ENCODE results near the gene SLC2A14. TPM values are rescaled to one million over a fixed set of nuclear protein-coding genes. Genes with fewer than 3 reads are reported as not detected.

SLC2A14 gene
- total RNA-seq, 1 donor from 2014 or later = 2.8 TPM

DNA sequence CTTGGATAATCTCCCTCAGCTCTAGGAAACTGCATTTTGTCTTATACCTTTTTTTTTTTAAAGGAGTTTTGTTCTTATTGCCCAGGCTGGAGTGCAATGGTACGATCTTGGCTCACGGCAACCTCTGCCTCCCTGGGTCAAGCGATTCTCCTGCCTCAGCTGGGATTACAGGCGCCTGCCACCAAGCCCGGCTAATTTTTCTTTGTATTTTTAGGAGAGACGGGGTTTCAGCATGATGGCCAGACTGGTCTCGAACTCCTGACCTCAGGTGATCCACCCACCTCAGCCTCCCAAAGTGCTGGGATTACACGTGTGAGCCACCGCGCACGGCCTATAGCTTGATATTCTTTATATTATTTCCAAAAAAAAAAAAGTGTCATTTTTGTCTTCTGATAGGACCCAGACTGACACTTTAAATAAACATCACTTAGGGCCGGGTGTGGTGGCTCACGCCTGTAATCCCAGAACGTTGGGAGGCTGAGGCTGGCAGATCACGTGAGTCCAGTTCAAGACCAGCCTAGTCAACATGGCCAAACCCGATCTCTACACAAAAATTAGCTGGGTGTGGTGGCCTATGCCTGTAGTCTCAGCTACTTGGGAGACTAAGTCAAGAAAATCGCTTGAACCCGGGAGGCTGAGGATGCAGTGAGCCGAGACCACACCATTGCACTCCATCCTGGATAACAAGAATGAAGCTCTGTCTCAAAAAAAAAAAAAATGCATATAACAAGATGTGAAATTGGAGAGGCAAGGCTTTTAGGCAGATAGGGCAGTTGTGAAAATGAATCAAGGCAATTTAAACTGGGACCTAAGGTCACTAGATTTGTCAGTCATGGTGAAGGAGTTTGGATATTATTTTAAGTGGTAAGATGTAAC is 44.9 kb upstream of the SLC2A14 start:
- no peak overlapping the region for H3K4me3 Mint-ChIP-seq (ENCODE audit: unreplicated experiment)
- Histone ChIP-seq H2AFZ (ENCODE audit: low read depth, low read length) (no peak overlapping the region), H4K20me1 (ENCODE audit: insufficient read depth, low read length) (peaks cover 13% of the 10 kb centered on the region), H3K36me3 (ENCODE audit: insufficient read depth, low read length) (peaks cover 10% of the 10 kb centered on the region), H3K4me2 (ENCODE audit: low read length) (no peak overlapping the region), H3K79me2 (ENCODE audit: insufficient read depth, low read length) (no peaks in the 10 kb centered on the region), H3K4me1 (ENCODE audit: insufficient read depth, low read length) (no peaks in the 10 kb centered on the region), H3K4me3 (ENCODE audit: insufficient read depth, low read depth, low read length) (no peak overlapping the region), H3K9ac (ENCODE audit: low read length) (no peak overlapping the region), H3K9me3 (ENCODE audit: insufficient read depth, low read depth, low read length) (no peaks in the 10 kb centered on the region), H3K27me3 (ENCODE audit: insufficient read depth, low read length) (no peaks in the 10 kb centered on the region), H3K27ac (ENCODE audit: low read depth, low read length) (no peak overlapping the region)
- no peak for DNase-seq (ENCODE audit: low read depth)
- no peak for FAIRE-seq
- H3K27ac Mint-ChIP-seq (ENCODE audit: unreplicated experiment) = no peak overlapping the region
- no peaks in the 10 kb centered on the region for H3K4me1 Mint-ChIP-seq (ENCODE audit: low read depth, unreplicated experiment)
- peaks cover 5% of the 10 kb centered on the region for H3K36me3 Mint-ChIP-seq (ENCODE audit: low read depth, unreplicated experiment)
- H3K9me3 Mint-ChIP-seq (ENCODE audit: unreplicated experiment) = no peaks in the 10 kb centered on the region
- TF ChIP-seq CTCF (IDR thresholded peaks at IDR 0.05; ENCODE audit: insufficient read depth, low read depth, low read length) (no peak), EZH2 (IDR thresholded peaks at IDR 0.05; ENCODE audit: insufficient read depth, low read length) (no peak)
- no peaks in the 10 kb centered on the region for H3K27me3 Mint-ChIP-seq (ENCODE audit: low read depth, unreplicated experiment)

- no peak overlapping the region for H3K27ac ChIP-seq (ENCODE audit: low read depth, low read length)
Measured at GRCh38 chr12:7916936-7917335, 44.2 kb upstream of the SLC2A14 start.

More at GRCh38 chr12:7916936-7917335, 44.2 kb upstream of the SLC2A14 start:
- Histone ChIP-seq H3K36me3 (ENCODE audit: insufficient read depth, low read length) (peaks cover 4% of the 10 kb centered on the region), H3K4me1 (ENCODE audit: insufficient read depth, low read length) (no peaks in the 10 kb centered on the region), H3K27me3 (ENCODE audit: insufficient read depth, low read length) (no peaks in the 10 kb centered on the region), H3K9ac (ENCODE audit: low read length) (no peak overlapping the region), H2AFZ (ENCODE audit: low read depth, low read length) (no peak overlapping the region), H3K9me3 (ENCODE audit: insufficient read depth, low read depth, low read length) (no peaks in the 10 kb centered on the region), H3K79me2 (ENCODE audit: insufficient read depth, low read length) (no peaks in the 10 kb centered on the region), H4K20me1 (ENCODE audit: insufficient read depth, low read length) (peaks cover 13% of the 10 kb centered on the region), H3K4me3 (ENCODE audit: insufficient read depth, low read depth, low read length) (no peak overlapping the region), H3K4me2 (ENCODE audit: low read length) (no peak overlapping the region)
- DNase-seq (ENCODE audit: low read depth) (no peak), FAIRE-seq (no peak)
- Mint-ChIP-seq H3K9me3 (ENCODE audit: unreplicated experiment) (no peaks in the 10 kb centered on the region), H3K4me1 (ENCODE audit: low read depth, unreplicated experiment) (no peaks in the 10 kb centered on the region), H3K36me3 (ENCODE audit: low read depth, unreplicated experiment) (peaks cover 3% of the 10 kb centered on the region), H3K27me3 (ENCODE audit: low read depth, unreplicated experiment) (no peaks in the 10 kb centered on the region), H3K27ac (ENCODE audit: unreplicated experiment) (no peak overlapping the region), H3K4me3 (ENCODE audit: unreplicated experiment) (no peak overlapping the region)
- TF ChIP-seq CTCF (IDR thresholded peaks at IDR 0.05; ENCODE audit: insufficient read depth, low read depth, low read length) (no peak), EZH2 (IDR thresholded peaks at IDR 0.05; ENCODE audit: insufficient read depth, low read length) (no peak)
